Pancreas (tissue), 10 donors: ENCODE results near the gene HOXD3. TPM values are rescaled to one million over a fixed set of nuclear protein-coding genes. Genes with fewer than 3 reads are reported as not detected.
A peak's percentile ranks its signal among the peaks of the same experiment; 100 is the strongest.

Experiments
- ATAC-seq, 4 donors: fragments of 200-7000 bp; cut with Tn5 transposase; one replicate each; pipeline versions ENCODE4 v1.8.0 to v1.9.1; 2020; ENCODE audit warnings: mild to moderate bottlenecking in 4 of 4, moderate library complexity in 4 of 4
- DNase-seq, 6 donors: peaks; one replicate each; pipeline ENCODE4 v3.0.0-alpha.2; 2020
- FAIRE-seq: peaks from 2 replicates; lab custom pipeline; 2012; peaks lifted over from hg19 to GRCh38; lab: Jason Lieb, UNC
- H3K27ac ChIP-seq, 4 donors: fragments of 200-600 bp; sonication (generic); 1 replicate in 3 of 4; 2 replicates in 1 of 4; pipeline versions ENCODE4 v1.5.0 to v1.8.0; 2020
- H3K27me3 ChIP-seq, 4 donors: fragments of 200-600 bp; one replicate each; pipeline ENCODE4 v1.8.0; 2021
- H3K36me3 ChIP-seq, 3 donors: fragments of 200-600 bp; sonication (generic) in 1 of 3; one replicate each; pipeline versions ENCODE4 v1.5.0 to v1.8.0; 2020 to 2021
- H3K4me1 ChIP-seq, 3 donors: fragments of 200-600 bp; one replicate each; pipeline ENCODE4 v1.8.0; 2021
- H3K4me3 ChIP-seq, 4 donors: fragments of 200-600 bp; sonication (generic) in 2 of 4; one replicate each; pipeline versions ENCODE4 v1.5.0 to v1.8.0; 2020 to 2021
- H3K9me3 ChIP-seq, 4 donors: fragments of 200-600 bp; one replicate each; pipeline ENCODE4 v1.8.0; 2021
- WGBS, 2 donors: extraction: QIAGEN DNeasy Blood & Tissue Kit; methylation state at CpG; one replicate each; pipeline ENCODE4 v1.1.7; 2013; 5-methylcytosine and 5-hydroxymethylcytosine counted together
- intact Hi-C, 3 donors: fragments of 100-400 bp; cut with DNase I; formaldehyde crosslinking; loops; one replicate each; pipeline versions ENCODE4 v1.11.1 to v1.14.2; 2022
- polyA plus RNA-seq, 2 donors: library from polyadenylated mRNA; stranded (reverse); fragments of 200-250 nt; gene quantifications; one replicate each; pipeline ENCODE4 v1.2.3, GENCODE V29; 2013
- total RNA-seq, 6 donors: library from RNA; stranded (reverse); fragmentation: NEBNext Ultra II Directional in 4 of 6; extraction: Animal tissue kit (Norgen Biotek cat#: 25700) in 4 of 6; gene quantifications; one replicate each; pipeline versions ENCODE4 v1.2.1 to v1.2.4, GENCODE V29; 2021 to 2023
- TF ChIP-seq, protein P1 (sequence below), 4 donors: fragments of 200-600 bp; sonication (generic) in 3 of 4; IDR thresholded peaks; one replicate each; pipeline versions ENCODE4 v1.5.0 to v1.8.0; 2021; ENCODE audit warnings: antibody characterized with exemption in 4 of 4
- donor health status: healthy with polysubstance abuse.
- donor health status: DM: no; HTN: no; CAD: no; lungs with moderate emphysema.
- donor health status: DM: no; HTN: no; CAD: no.
- donor health status: control.
- donor health status: control.
- donor health status: Bipolar disorder and iron deficiency.
- donor health status: DM: yes; HTN: yes; CAD: no.
- donor health status: DM: no; HTN: no; CAD: no.
- donor health status: DM: no; HTN: no; CAD: no.
- donor health status: DM: yes; HTN: yes; CAD: no.

Gene HOXD3
- total and polyA plus RNA-seq, 8 donors = 0.19 to 0.68 (median 0.25) TPM; not detected in 1

DNA sequence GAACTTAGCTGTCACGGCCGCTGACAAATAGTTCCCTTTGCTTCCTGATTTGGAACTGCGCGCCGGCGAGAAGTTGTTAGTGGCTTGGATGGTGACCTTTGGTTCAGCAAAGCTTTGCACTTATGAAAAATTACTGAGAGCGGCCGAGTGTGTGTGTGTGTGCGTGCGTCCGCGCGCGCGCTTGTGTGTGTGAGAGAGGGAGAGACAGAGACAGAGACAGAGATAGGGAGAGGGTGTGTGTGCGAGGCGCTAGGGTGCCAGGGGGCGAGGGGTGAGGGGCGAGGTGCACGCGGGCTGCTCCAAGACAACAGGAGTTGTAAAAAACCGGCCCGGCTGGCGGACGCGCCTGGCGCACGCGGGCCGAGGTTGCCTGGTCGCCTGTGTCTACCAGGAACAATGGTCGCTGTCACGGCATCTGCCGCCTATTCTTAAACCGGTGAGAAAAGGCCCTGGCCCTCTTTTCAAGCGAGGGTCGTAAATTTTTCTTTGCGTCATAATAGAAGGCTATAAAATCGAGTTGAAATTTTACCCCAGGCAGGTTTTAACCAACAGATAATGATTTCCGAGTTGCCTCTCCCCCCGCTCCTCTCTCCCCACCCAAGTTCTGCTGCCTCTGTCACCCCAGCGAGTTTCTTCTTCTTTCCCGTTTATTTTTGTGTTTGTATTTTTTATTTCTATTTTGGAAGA is 535 bp downstream of the HOXD3 start:
- ATAC-seq (no peak), DNase-seq (no peak), FAIRE-seq (no peak)
- intact Hi-C loops = loop anchor here in 1 of 3 donors (10.0 kb wide), 1 partner anchor 407 kb away; no protein-coding TSS in a partner anchor
- Histone ChIP-seq H3K36me3 (no peaks in the 10 kb centered on the region), H3K9me3 (no peaks in the 10 kb centered on the region), H3K27ac (no peak overlapping the region), H3K4me3 (peak overlapping the region in 1 of 4 donors; percentile 28), H3K27me3 (peaks cover 0 to 68% (median 14%) of the 10 kb centered on the region in 4 donors), H3K4me1 (peaks cover 0 to 8% (median 0%) of the 10 kb centered on the region in 3 donors)
- TF ChIP-seq, protein P1, sequence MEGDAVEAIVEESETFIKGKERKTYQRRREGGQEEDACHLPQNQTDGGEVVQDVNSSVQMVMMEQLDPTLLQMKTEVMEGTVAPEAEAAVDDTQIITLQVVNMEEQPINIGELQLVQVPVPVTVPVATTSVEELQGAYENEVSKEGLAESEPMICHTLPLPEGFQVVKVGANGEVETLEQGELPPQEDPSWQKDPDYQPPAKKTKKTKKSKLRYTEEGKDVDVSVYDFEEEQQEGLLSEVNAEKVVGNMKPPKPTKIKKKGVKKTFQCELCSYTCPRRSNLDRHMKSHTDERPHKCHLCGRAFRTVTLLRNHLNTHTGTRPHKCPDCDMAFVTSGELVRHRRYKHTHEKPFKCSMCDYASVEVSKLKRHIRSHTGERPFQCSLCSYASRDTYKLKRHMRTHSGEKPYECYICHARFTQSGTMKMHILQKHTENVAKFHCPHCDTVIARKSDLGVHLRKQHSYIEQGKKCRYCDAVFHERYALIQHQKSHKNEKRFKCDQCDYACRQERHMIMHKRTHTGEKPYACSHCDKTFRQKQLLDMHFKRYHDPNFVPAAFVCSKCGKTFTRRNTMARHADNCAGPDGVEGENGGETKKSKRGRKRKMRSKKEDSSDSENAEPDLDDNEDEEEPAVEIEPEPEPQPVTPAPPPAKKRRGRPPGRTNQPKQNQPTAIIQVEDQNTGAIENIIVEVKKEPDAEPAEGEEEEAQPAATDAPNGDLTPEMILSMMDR (IDR thresholded peaks at IDR 0.05) = no peak
- 9 to 10% methylated on average over 43 of the region's 43 CpGs for WGBS, 2 donors

DNA sequence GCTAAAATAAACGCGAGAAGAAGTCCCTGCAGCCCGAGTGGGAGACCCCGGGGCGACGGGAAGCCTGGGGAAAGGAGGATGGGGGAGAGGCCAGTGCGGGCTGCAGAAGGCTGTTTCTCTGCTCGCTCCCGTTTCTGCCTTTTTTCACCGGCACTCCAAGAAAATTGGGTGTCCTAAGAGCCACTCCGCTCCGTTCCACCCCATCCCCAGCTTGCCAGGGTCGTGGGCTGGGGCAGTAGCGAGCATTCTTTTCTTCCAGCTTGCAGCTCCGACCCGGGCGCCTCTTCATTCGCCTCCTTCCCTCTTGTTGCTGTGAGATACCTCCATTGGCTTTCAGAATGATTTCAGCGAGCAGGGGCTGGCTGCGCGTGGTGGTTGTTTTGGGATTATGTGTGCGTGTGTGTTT is 1.1 kb downstream of the HOXD3 start:
- TF ChIP-seq, protein P1 (IDR thresholded peaks at IDR 0.05) = no peak
- 7 to 10% methylated on average over 22 of the region's 22 CpGs for WGBS, 2 donors
- Histone ChIP-seq H3K36me3 (no peaks in the 10 kb centered on the region), H3K4me3 (no peak overlapping the region), H3K9me3 (no peaks in the 10 kb centered on the region), H3K27me3 (peaks cover 0 to 66% (median 13%) of the 10 kb centered on the region in 4 donors), H3K4me1 (peaks cover 0 to 8% (median 0%) of the 10 kb centered on the region in 3 donors), H3K27ac (no peak overlapping the region)
- FAIRE-seq (no peak), ATAC-seq (no peak), DNase-seq (no peak)
- intact Hi-C loops = loop anchor here in 1 of 3 donors (10.0 kb wide), 1 partner anchor 407 kb away; no protein-coding TSS in a partner anchor

DNA sequence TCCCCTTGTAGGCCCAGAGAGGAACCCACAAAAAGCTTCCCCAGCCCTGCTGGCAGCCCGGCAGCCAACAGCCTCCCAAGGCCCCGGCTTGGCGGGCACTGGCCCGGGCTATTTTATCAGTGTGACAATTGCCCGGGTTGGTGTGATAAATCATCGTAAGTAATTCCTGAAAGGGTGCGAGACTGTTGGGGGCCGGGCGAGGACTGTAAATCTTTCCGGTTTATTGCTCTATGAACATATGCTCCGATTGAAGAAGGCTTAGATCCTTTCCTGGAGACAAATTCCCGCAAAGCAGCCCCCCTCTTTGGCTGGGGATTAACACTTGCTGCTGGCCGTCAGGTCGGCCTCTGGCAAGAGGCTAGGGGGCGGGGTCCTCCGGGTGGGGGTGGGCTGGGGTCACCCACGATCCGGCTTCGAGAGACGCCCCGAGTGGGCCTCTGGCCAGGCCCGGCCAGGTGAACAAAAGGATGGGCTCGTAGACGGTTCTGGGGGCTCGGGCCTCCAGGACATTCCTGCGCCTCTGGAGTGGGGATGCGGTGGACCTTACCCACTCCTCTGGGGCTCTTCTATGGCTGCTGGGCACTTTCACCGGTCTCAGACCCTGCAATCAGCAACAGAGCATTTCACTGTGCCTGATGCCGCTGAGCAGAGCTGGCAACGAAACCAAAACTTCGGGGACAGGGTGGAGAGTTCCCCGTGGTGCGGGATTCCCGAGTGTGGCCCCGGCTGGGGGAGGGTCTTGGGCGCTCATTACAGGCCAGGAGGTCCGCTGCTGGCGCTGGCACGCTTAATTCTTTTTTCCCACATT is 2.0 kb downstream of the HOXD3 start:
- H3K36me3 ChIP-seq = no peaks in the 10 kb centered on the region
- H3K4me3 ChIP-seq = no peak overlapping the region
- peaks cover 0 to 8% (median 0%) of the 10 kb centered on the region in 3 donors for H3K4me1 ChIP-seq
- H3K9me3 ChIP-seq = no peaks in the 10 kb centered on the region
- 11 to 12% methylated on average over 35 to 39 of the region's 39 CpGs for WGBS, 2 donors
- ATAC-seq (no peak), FAIRE-seq (no peak), DNase-seq (peak in 1 of 6 donors; percentile 9)
- intact Hi-C loops = loop anchor here in 1 of 3 donors (10.0 kb wide), 1 partner anchor 406 kb away; no protein-coding TSS in a partner anchor
- H3K27ac ChIP-seq = no peak overlapping the region
- peaks cover 0 to 64% (median 12%) of the 10 kb centered on the region in 4 donors for H3K27me3 ChIP-seq
- TF ChIP-seq, protein P1 (IDR thresholded peaks at IDR 0.05) = no peak

DNA sequence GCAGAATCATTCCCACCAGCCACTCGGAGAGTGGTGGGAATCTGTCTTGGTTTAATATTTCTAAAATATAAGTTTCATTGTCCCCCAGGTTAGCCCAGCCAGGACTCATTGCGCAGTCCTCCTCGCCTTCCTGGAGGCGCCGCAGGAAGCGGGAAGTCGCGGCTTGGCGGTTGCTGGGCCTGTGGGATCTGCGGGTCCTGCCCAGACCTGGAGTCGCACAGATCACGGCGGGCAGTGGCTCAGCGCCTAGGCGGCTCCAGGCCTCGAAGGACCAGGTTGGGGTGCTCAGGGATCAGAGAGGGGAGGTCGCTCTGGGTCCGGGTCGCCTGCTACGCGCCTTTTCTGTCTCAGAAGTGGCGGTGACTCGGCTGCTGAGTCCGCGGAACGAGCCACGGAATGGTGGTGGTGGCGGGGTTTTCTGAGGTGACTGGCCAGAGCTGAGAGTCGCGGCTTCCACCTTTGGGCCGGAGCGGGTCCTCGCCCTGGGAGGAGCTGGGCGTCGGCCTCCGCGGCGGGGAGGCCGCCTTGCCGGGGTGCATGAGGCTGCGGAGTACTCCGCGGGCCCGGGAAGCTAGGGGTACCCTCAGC is 2.6 kb downstream of the HOXD3 start:
- no peaks in the 10 kb centered on the region for H3K9me3 ChIP-seq
- peaks cover 0 to 8% (median 0%) of the 10 kb centered on the region in 3 donors for H3K4me1 ChIP-seq
- TF ChIP-seq, protein P1 (IDR thresholded peaks at IDR 0.05) = no peak
- FAIRE-seq (no peak), DNase-seq (peak in 2 of 6 donors; percentile 18 to 61), ATAC-seq (peak in 1 of 4 donors; percentile 21)
- H3K4me3 ChIP-seq = no peak overlapping the region
- WGBS, 2 donors = 6 to 8% methylated on average over 40 to 44 of the region's 44 CpGs
- peaks cover 0 to 71% (median 11%) of the 10 kb centered on the region in 4 donors for H3K27me3 ChIP-seq
- H3K27ac ChIP-seq = no peak overlapping the region
- no peaks in the 10 kb centered on the region for H3K36me3 ChIP-seq
- intact Hi-C loops = loop anchor here in 1 of 3 donors (10.0 kb wide), 1 partner anchor 405 kb away; no protein-coding TSS in a partner anchor
